T47D (cell line): Measurements from ENCODE around the gene DNAH6.

Experiments used
- DNase-seq, 2 experiments: peaks; one replicate each; pipeline versions ENCODE4 v3.0.0 to v3.0.0-alpha.2; 2011 to 2012; ENCODE audit warnings: low read depth in 1 of 2, low spot score in 1 of 2
- JUND ChIP-seq: IDR thresholded peaks from 2 replicates; pipeline ENCODE4 v1.6.1; 2012; ENCODE audit warnings: low read depth
- in situ Hi-C: cut with HindIII; loops from 2 replicates; pipeline ENCODE4 v1.10.0; 2016; ENCODE audit warnings: low sequenced_read_pairs, low pct_unique_long_range_greater_than_20kb

Gene DNAH6

DNA sequence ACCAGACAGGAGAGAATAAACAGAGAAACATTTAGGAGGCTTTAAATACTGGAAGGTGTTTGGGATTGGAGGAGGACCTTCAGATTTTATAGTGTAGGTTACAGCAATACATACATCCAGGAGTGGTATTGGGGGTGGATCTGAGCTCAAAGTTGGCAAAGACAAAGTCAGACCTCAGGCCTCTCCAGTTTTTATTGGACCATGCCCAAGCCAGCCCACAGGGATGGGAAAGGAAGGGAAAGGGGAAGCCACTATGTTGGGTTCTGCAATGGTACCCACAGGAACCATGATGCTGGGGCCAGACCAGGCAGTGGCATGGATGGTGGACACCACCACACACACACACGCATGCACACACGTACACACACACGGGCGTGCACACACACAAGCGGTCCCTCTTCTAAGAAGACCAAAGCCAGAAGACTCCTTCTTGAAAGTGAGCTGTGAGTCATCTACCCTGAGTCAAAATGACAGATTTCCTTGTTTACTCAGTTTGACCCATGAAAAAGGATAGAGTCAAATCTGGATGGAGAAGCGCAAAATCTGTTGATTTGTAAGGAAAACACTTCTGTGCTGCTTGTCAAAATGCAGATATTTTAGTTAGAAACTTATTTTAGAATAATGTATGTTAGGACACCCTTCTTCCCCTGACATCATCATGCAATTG is 276.7 kb downstream of the DNAH6 start:
- in situ Hi-C loops = no loop called here
- no peak for DNase-seq
- TF ChIP-seq JUND = no peak

DNA sequence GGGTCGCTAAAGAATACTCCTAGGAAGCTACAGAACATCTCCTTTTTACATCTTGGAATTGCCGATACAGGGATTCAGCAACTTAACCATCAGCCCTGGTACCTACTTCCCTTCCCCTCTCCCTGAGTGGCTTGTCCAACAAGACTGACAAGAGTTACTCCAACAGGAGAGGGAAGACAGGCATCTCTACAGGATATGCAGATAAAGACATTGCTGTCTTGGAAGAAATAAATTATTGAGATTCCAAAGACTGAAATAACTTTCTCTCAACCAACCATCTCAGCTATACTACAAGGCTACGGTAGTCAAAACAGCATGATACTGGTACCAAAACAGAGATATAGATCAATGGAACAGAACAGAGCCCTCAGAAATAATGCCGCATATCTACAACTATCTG is 277.3 kb downstream of the DNAH6 start:
- DNase-seq = no peak
- in situ Hi-C loops = no loop called here
- TF ChIP-seq JUND = no peak

DNA sequence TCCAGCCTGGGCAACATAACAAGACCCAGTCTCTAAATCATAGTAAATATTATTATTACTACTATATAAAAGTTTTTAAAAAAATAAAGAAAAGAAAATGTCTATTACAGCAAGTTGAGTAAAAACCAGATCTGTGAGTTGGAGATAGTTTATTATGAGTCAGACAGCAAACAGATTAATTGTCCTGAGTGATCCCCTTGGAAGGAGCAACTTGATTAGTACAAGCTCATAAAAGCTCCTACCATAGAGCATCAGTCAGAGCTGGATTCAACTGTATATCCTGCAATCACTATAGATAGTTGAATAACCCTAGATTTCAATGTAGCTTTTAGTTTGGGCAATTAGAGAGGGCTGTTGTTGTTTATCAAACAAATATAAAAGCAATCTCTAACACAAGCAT is 280.5 kb downstream of the DNAH6 start:
- no peak for TF ChIP-seq JUND
- in situ Hi-C loops = no loop called here
- DNase-seq = no peak

DNA sequence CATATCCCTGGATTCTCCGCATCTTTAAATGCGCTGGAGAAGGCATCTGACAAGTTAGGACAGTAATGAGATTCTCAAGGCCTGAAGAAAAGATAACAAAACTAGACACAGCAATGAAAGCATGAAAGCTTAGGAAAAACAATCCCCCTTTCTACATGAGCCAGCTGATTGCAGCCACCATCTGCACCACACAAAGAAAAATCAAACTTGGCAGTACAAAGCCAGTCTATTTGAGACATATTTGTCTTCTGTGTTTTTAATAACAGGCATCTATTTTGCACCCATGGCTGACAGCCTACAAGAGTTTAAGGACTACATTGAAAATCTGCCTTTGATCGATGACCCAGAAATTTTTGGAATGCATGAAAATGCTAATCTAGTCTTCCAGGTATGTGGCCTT is 281.0 kb downstream of the DNAH6 start:
- no peak for DNase-seq
- in situ Hi-C loops = no loop called here
- no peak for TF ChIP-seq JUND

DNA sequence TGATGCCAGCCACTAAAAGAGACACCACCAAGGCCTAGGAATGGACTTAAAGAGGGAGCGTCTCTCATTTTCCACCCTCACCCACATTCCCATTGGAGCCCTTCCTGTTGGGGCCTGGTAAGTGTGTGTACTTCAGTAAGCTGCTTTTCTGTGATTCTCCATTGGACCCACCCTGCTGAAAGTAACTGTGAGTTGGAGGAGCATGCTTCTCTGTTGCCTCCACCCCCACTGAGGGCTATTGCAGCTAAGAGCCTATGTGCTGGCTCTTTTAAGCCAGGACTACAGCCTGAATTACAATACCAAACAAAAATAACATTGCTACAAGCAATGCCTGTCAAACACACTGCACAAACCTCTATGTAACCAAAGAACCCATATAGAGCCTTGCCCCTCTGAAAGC is 283.5 kb downstream of the DNAH6 start:
- no peak for DNase-seq
- no peak for TF ChIP-seq JUND
- in situ Hi-C loops = no loop called here

DNA sequence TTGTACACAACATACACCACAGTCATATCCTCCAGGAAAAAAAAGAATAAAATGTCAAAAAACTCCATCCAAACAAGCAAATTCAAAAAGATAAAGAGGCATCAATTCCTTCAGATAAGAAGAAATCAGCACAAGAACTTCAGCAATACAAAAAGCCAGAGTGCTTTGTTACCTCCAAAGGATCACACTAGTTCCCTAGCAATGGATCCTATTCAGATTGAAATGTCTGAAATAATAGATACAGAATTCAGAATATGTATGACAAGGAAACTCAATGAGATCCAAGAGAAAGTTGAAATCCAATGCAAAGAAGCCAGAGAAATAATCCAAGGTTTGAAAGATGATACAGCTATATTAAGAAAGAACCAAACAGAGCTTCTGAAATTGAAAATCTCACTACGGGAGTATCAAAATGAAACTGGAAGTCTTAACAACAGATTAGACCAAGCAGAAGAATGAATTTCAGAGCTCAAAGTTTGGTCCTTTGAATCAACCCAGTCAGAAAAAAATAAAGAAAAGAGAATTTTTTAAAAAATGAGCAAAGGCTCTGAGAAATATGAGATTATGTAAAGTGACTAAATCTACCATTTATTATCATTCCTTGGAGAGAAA is 284.0 kb downstream of the DNAH6 start:
- in situ Hi-C loops = no loop called here
- DNase-seq = no peak
- TF ChIP-seq JUND = no peak

DNA sequence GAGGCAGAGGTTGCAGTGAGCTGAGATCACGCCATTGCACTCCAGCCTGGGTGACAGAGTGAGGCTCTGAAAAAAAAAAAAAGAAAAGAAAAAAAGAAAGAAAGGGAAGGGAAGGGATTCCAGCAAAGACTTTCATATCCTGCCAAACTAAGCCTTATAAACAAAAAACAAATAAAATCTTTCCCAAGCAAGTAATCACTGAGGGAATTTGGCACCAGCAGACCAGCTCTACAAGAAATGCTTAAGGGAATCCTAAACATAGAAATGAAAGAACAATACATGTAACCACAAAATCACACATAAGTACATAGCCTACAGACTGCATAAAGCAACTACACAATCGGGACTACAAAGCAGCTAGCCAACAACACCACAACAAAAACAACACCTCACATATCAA is 285.5 kb downstream of the DNAH6 start:
- in situ Hi-C loops = no loop called here
- no peak for TF ChIP-seq JUND
- peak in 1 of 2 experiments; percentile 33 for DNase-seq

DNA sequence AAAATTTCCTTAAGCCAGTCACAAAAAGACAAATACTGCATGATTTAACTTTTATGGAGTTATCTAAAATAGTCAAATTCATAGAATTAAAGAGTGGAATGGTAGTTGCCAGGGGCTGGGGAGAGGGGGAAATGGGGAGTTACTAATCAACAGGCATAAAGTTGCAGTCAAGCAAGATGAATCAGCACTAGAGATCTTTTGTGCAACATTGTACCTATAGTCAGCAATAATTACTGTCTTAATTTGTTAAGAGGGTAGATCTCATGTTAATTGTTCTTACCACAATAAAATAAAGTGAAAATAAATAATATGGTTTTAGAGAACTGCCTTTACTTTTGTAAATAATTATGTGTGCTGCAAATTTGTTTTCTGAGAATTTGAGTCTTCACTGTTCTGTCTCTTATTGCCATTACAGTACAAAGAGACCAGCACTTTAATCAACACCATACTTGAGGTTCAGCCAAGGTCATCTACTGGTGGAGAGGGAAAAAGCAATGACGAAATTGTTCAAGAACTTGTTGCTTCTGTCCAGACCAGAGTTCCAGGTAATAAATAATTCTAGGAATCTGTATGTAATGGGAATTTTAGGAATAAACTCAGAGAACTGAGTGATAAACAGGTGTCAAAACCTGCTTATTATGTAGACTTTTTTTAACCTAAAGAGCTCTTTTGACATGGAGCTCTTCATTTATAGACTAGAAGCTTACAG is 289.1 kb downstream of the DNAH6 start:
- in situ Hi-C loops = no loop called here
- TF ChIP-seq JUND = no peak
- no peak for DNase-seq

DNA sequence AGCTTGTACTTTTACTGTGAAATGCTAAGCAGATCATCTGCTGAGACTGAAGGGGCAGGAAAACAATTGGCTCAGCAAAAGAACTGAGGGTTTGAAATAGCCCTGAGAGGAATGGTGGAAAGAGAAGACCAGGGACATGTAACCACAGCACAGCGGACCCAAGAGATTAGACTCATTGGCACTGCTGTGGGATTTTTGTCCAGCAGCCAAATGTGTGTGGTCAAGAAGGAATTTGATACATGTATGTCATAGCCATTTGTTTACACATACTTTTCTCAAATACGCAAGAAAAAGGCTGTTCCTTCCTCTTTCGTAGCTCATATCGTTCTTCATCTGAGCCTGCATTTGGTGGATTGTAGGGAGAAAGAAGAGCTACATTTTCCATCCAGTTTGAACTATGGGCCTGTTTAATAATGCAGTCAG is 290.8 kb downstream of the DNAH6 start:
- peak in 1 of 2 experiments; percentile 65 for DNase-seq
- in situ Hi-C loops = no loop called here
- TF ChIP-seq JUND = no peak

DNA sequence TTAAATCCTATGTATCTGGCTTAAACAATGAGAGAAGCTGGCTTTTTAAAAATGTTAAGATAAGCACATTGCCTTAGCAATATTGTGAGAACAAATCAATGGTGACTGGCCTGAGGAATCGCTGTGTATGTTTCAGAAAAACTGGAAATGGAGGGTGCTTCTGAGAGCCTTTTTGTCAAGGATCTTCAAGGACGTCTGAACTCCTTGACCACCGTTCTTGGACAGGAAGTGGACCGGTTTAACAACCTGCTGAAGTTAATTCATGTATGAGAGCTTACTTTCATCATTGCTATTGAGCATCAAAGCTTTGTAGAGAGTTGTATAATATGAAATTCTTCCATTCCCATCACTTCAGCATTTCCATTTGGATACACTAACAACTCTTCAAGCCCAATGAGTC is 292.0 kb downstream of the DNAH6 start:
- no peak for DNase-seq
- no peak for TF ChIP-seq JUND
- in situ Hi-C loops = no loop called here

DNA sequence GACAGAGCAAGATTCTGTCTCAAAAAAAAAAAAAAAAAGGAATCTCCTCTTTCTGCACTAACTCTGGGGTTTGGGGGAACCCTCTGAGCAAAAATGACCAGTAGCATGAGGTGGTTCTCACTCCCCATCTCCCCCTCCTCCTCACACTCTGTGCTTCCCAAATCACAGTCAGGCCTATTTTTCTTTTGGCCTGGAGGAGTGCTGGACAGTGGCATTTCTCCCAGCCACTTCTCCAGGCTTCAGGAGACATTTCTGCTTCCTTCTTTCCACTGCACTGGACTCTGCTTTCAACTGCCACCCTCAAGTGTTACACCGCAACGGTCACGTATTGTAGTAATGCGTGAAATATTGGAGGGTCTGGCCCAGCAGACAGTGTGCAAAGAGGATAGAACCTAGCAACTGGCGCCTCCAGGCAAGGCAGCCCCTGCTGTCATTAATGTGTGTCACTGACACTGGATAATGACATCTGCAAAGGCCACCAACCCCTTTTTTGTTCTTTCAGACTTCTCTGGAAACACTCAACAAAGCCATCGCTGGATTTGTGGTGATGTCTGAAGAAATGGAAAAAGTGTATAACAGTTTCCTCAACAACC is 295.6 kb downstream of the DNAH6 start:
- in situ Hi-C loops = no loop called here
- no peak for DNase-seq
- TF ChIP-seq JUND = no peak

DNA sequence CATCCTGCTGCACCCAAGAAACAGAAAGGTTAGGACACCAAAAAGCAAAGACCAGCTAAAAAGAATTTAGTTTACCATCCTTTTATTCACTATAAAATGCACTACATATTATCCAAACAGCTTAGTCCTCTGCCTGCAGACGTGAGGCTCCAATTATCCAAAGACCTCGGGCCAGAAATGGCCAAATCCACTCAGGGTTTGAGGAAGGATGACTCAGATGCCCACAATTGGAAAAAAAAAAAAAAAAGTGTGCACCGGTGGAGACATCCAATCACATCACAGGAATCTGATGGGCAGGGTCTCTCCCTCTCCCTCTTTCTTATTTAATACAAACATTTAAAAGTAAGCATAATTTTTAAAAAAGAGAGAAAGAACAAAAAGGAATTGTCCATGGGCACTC is 298.8 kb downstream of the DNAH6 start:
- in situ Hi-C loops = no loop called here
- TF ChIP-seq JUND = no peak
- no peak for DNase-seq

DNA sequence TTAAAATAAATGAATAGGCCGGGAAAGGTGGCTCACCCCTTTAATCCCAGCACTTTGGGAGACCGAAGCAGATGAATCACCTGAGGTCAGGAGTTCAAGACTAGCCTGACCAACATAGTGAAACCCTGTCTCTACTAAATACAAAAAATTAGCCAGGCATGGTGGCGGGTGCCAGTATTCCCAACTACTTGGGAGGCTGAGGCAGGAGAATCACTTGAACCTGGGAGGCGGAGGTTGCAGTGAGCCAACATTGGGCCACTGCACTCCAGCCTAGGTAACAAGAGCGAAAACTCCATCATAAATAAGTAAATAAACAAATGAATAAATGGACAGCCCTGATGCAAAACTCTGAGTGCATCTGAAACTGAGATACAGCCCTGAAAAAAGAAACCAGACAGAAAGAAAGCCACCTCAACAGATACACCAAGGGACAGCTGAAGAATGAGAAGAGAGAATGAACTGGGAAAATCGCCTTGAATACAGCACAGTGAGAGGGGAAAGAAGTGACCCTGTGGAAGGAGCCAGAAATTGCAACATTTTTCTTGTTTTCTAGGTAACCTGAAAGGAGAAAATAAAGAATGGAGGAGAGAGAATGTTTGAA is 300.2 kb downstream of the DNAH6 start:
- no peak for TF ChIP-seq JUND
- in situ Hi-C loops = no loop called here
- DNase-seq = no peak
